Gastrocnemius medialis (tissue), 4 donors: Measurements from ENCODE around the gene KRTAP12-1.

ENCODE experiments used
- CTCF ChIP-seq, 5 experiments: fragments of 450-650 bp in 3 of 5; fragments of 200-600 bp in 2 of 5; sonication (generic) in 2 of 5; IDR thresholded peaks in 4 of 5; conservative IDR thresholded peaks in 1 of 5; 1 replicate in 4 of 5; 2 replicates in 1 of 5; pipeline ENCODE4 v1.5.1; 2016 to 2019; ENCODE audit warnings: antibody characterized with exemption in 5 of 5, mild to moderate bottlenecking in 3 of 5, moderate library complexity in 3 of 5
- POLR2A ChIP-seq, 2 donors: fragments of 450-650 bp; IDR thresholded peaks; one replicate each; pipeline ENCODE4 v1.6.1; 2017; ENCODE audit warnings: antibody characterized with exemption in 2 of 2, mild to moderate bottlenecking in 2 of 2, moderate library complexity in 2 of 2

- TF ChIP-seq CTCF (IDR thresholded peaks at IDR 0.05 in 4 of 5, conservative IDR thresholded peaks at IDR 0.05 in 1 of 5) = no peak
- TF ChIP-seq POLR2A (IDR thresholded peaks at IDR 0.05) = no peak
Observed at GRCh38 chr21:44722731-44723130, 40.8 kb upstream of the KRTAP12-1 start.
